GM12874 (cell line): ENCODE measurements around the gene TSC22D4.

Experiments
- TF ChIP-seq, protein P1 (sequence below): IDR thresholded peaks from 2 replicates; pipeline ENCODE4 v1.5.1; 2011; ENCODE audit warnings: low read depth, mild to moderate bottlenecking, control low read depth, low read length, moderate library complexity; ENCODE audit not compliant: insufficient read depth

TSC22D4 gene

GRCh38 chr7:100465299-100465698 lies 13.7 kb downstream of the TSC22D4 start:
- TF ChIP-seq, protein P1, sequence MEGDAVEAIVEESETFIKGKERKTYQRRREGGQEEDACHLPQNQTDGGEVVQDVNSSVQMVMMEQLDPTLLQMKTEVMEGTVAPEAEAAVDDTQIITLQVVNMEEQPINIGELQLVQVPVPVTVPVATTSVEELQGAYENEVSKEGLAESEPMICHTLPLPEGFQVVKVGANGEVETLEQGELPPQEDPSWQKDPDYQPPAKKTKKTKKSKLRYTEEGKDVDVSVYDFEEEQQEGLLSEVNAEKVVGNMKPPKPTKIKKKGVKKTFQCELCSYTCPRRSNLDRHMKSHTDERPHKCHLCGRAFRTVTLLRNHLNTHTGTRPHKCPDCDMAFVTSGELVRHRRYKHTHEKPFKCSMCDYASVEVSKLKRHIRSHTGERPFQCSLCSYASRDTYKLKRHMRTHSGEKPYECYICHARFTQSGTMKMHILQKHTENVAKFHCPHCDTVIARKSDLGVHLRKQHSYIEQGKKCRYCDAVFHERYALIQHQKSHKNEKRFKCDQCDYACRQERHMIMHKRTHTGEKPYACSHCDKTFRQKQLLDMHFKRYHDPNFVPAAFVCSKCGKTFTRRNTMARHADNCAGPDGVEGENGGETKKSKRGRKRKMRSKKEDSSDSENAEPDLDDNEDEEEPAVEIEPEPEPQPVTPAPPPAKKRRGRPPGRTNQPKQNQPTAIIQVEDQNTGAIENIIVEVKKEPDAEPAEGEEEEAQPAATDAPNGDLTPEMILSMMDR, result no peak

DNA sequence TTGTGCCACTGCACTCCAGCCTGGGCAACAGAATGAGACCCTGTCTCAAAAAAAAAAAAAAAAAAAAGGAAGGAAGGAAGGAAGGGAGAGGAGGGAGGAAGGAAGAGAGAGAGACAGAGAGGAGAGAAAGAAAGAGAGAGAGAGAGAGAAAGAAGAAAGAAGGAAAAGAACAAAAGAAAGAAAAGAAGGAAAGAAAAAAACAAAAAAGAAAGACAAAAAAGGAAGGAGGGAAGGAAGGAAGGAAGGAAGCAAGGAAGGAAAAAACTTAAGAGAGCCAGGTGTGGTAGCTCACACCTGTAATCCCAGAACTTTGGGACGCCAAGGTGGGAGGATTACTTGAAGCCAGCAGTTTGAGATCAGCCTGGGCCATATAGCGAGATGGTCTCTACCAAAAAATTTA lies 14.2 kb downstream of the TSC22D4 start:
- TF ChIP-seq, protein P1, result no peak

DNA sequence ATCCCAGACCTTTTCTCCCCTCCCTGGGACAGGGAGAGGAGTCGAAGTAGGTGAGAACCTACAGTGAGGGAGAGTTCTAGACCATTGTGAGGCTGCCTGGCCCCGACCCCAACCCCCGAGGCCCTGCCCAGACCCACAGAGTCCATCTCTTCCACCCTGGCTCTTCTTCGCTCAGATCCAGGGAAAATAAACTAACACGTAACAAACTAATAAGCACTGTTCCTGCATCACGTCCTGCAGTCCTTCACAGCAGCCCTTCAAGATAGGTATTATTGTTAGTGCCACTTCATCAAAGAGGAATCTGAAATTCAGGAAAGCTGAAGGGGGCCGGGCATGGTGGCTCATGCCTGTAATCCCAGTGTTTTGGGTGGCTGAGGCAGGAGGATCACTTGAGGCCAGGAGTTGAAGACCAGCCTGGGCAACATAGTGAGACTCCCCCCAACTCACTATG lies 14.8 kb downstream of the TSC22D4 start, which contains the start of gene SPACDR:
SPACDR (minus strand) TSS at position 51 of the 451 bp plus-strand sequence. CDS start 235 bp downstream, outside the sequence.
- TF ChIP-seq, protein P1, result no peak

GRCh38 chr7:100457033-100457432 lies 22.0 kb downstream of the TSC22D4 start:
- TF ChIP-seq, protein P1, result no peak

DNA sequence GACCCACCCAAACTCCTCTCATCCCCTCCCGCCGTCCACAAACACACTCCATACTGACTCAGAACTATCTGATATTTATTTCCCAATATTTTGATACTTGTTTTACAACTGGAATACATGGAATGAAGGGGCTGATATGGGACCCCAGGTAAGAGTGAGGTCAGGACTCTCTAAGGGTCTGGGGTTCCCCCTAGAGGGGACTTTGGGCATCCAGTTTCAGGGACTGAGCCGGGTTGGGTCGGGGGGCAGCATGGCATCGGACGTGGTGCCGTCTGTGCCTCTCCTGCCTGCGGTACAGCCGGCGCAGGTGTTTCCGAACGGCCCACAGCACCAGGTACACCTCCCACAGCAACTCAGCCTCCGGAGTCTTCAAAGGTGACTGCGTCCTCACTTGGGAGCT lies 22.5 kb downstream of the TSC22D4 start:
- TF ChIP-seq, protein P1, result no peak

- TF ChIP-seq, protein P1, result no peak
Measured at GRCh38 chr7:100455206-100455605, 23.8 kb downstream of the TSC22D4 start.

DNA sequence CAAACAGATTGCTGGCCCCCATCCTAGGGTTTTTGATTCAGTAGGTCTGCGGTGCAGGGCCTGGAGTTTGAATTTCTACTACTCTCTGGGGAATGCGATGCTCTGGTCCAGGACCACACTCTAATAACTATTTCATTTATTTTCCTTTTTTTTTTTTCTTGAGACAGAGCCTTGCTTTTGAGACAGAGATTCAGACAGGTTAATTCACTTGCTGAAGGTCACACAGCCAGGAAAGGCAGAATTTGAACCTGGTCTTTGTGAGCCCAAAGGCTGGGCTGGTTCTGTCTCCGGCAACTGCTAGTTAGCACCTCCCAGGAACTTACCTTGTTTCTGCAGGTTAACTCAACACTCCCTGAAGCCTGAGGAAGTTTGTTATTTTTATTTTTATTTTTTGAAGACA lies 26.5 kb downstream of the TSC22D4 start:
- TF ChIP-seq, protein P1, result no peak
